H9 (cell line): Measurements from ENCODE around the gene KCNMB2. TPM values are rescaled to one million over a fixed set of nuclear protein-coding genes. Genes with fewer than 3 reads are reported as not detected.

ENCODE experiments used
- DNase-seq: peaks from one replicate; pipeline ENCODE4 v3.0.0-alpha.2; 2017
- H2AFZ ChIP-seq: one replicate; pipeline ENCODE4 v1.6.1; 2013; ENCODE audit warnings: mild to moderate bottlenecking, low read length, control low read depth, moderate library complexity
- H2AK5ac ChIP-seq: 2 replicates; pipeline ENCODE4 v1.6.1; 2013; ENCODE audit warnings: low read length, control low read depth, mixed read lengths; ENCODE audit not compliant: insufficient read length
- H2BK120ac ChIP-seq: one replicate; pipeline ENCODE4 v1.6.1; 2013; ENCODE audit warnings: low read depth, mild to moderate bottlenecking, low read length, control low read depth, inconsistent platforms; ENCODE audit not compliant: poor library complexity, severe bottlenecking
- H2BK12ac ChIP-seq: 2 replicates; pipeline ENCODE4 v1.6.1; 2013; ENCODE audit warnings: low read length, control low read depth, mixed read lengths, low read depth; ENCODE audit not compliant: insufficient read length
- H2BK15ac ChIP-seq: 2 replicates; pipeline ENCODE4 v1.6.1; 2013; ENCODE audit warnings: low read depth, low read length, control low read depth
- H2BK20ac ChIP-seq: one replicate; pipeline ENCODE4 v1.6.1; 2013; ENCODE audit warnings: low read depth, mild to moderate bottlenecking, low read length, control low read depth, inconsistent platforms; ENCODE audit not compliant: poor library complexity, severe bottlenecking
- H2BK5ac ChIP-seq: 2 replicates; pipeline ENCODE4 v1.6.1; 2013; ENCODE audit warnings: low read length, control low read depth, mixed read lengths; ENCODE audit not compliant: insufficient read length
- H3K14ac ChIP-seq: 2 replicates; pipeline ENCODE4 v1.6.1; 2013; ENCODE audit warnings: low read length, control low read depth; ENCODE audit not compliant: insufficient read depth
- H3K18ac ChIP-seq: 2 replicates; pipeline ENCODE4 v1.6.1; 2013; ENCODE audit warnings: low read depth, mild to moderate bottlenecking, mixed read lengths, low read length, control low read depth; ENCODE audit not compliant: insufficient read length
- H3K23ac ChIP-seq: 2 replicates; pipeline ENCODE4 v1.6.1; 2013; ENCODE audit warnings: low read length, control low read depth, mixed read lengths, low read depth; ENCODE audit not compliant: insufficient read length
- H3K23me2 ChIP-seq: 2 replicates; pipeline ENCODE4 v1.6.1; 2013; ENCODE audit warnings: low read depth, mild to moderate bottlenecking, mixed read lengths, low read length, control low read depth; ENCODE audit not compliant: insufficient read length, poor library complexity, severe bottlenecking
- H3K27ac ChIP-seq: 2 replicates; pipeline ENCODE4 v1.5.1; 2013; ENCODE audit warnings: low read length, control low read depth, mixed read lengths, low read depth; ENCODE audit not compliant: insufficient read length
- H3K27me3 ChIP-seq: 2 replicates; pipeline ENCODE4 v1.6.1; 2013; ENCODE audit warnings: low read length, control low read depth, inconsistent platforms; ENCODE audit not compliant: insufficient read depth
- H3K4ac ChIP-seq: 2 replicates; pipeline ENCODE4 v1.6.1; 2013; ENCODE audit warnings: low read depth, mild to moderate bottlenecking, control low read depth, inconsistent platforms, low read length, moderate library complexity
- H3K4me1 ChIP-seq: 2 replicates; pipeline ENCODE4 v1.6.1; 2013; ENCODE audit warnings: low read length, control low read depth, inconsistent platforms; ENCODE audit not compliant: insufficient read depth
- H3K4me2 ChIP-seq: 2 replicates; pipeline ENCODE4 v1.6.1; 2013; ENCODE audit warnings: low read length, control low read depth, mixed read lengths; ENCODE audit not compliant: insufficient read length, insufficient read depth
- H3K56ac ChIP-seq: 2 replicates; pipeline ENCODE4 v1.6.1; 2013; ENCODE audit warnings: low read depth, mild to moderate bottlenecking, mixed read lengths, low read length, control low read depth; ENCODE audit not compliant: insufficient read length
- H3K79me1 ChIP-seq: 2 replicates; pipeline ENCODE4 v1.6.1; 2013; ENCODE audit warnings: low read depth, mild to moderate bottlenecking, moderate library complexity, low read length, control low read depth, inconsistent platforms; ENCODE audit not compliant: insufficient read depth, poor library complexity, severe bottlenecking
- H3K79me2 ChIP-seq: 2 replicates; pipeline ENCODE4 v1.6.1; 2013; ENCODE audit warnings: low read length, control low read depth, inconsistent platforms; ENCODE audit not compliant: insufficient read depth
- H3K9ac ChIP-seq: 2 replicates; pipeline ENCODE4 v1.6.1; 2013; ENCODE audit warnings: low read length, control low read depth, mixed read lengths; ENCODE audit not compliant: insufficient read length; ENCODE audit errors: extremely low read depth
- H3K9me3 ChIP-seq: one replicate; pipeline ENCODE4 v1.6.1; 2013; ENCODE audit warnings: low read depth, low read length, inconsistent platforms; ENCODE audit not compliant: control insufficient read depth
- H3T11ph ChIP-seq: one replicate; pipeline ENCODE4 v1.6.1; 2013; ENCODE audit warnings: mild to moderate bottlenecking, low read length, control low read depth, inconsistent platforms
- H4K20me1 ChIP-seq: one replicate; pipeline ENCODE4 v1.6.1; 2013; ENCODE audit not compliant: control insufficient read depth, insufficient read length, insufficient read depth
- H4K5ac ChIP-seq: 2 replicates; pipeline ENCODE4 v1.6.1; 2013; ENCODE audit warnings: low read depth, mild to moderate bottlenecking, mixed read lengths, low read length, control low read depth; ENCODE audit not compliant: insufficient read length
- H4K8ac ChIP-seq: replicated peaks from 2 replicates; pipeline ENCODE4 v1.6.1; 2013; ENCODE audit warnings: low read length, control low read depth, mixed read lengths, low read depth; ENCODE audit not compliant: insufficient read length
- H4K91ac ChIP-seq: 2 replicates; pipeline ENCODE4 v1.6.1; 2013; ENCODE audit warnings: low read depth, mild to moderate bottlenecking, moderate library complexity, mixed read lengths, low read length, control low read depth; ENCODE audit not compliant: insufficient read length
- H3K27ac Mint-ChIP-seq, 3 experiments: 2 replicates in 2 of 3; 3 replicates in 1 of 3; pipeline ENCODE4 v1.8.0; 2020 to 2021; ENCODE audit warnings: mixed read lengths in 3 of 3, mild to moderate bottlenecking in 1 of 3, moderate library complexity in 1 of 3
- H3K27me3 Mint-ChIP-seq: 2 replicates; pipeline ENCODE4 v1.8.0; 2021; ENCODE audit warnings: low read depth, mild to moderate bottlenecking, moderate library complexity, mixed read lengths
- H3K36me3 Mint-ChIP-seq, 3 experiments: 2 replicates in 2 of 3; 3 replicates in 1 of 3; pipeline ENCODE4 v1.8.0; 2020 to 2021; ENCODE audit warnings: low read depth in 3 of 3, mixed read lengths in 3 of 3; ENCODE audit not compliant: insufficient read depth in 1 of 3
- H3K4me1 Mint-ChIP-seq, 2 experiments: 2 replicates each; pipeline ENCODE4 v1.8.0; 2020; ENCODE audit warnings: mixed read lengths in 2 of 2
- H3K4me3 Mint-ChIP-seq, 2 experiments: 2 replicates in 1 of 2; 3 replicates in 1 of 2; pipeline ENCODE4 v1.8.0; 2020 to 2021; ENCODE audit warnings: mild to moderate bottlenecking in 2 of 2, mixed read lengths in 2 of 2, moderate library complexity in 1 of 2
- H3K9me3 Mint-ChIP-seq, 2 experiments: 2 replicates in 1 of 2; 3 replicates in 1 of 2; pipeline ENCODE4 v1.8.0; 2020; ENCODE audit warnings: mild to moderate bottlenecking in 2 of 2, mixed read lengths in 2 of 2, moderate library complexity in 1 of 2
- WGBS: extraction: QIAGEN DNeasy Blood & Tissue Kit; methylation state at CpG from one replicate; pipeline ENCODE4 v1.1.7; 2013; ENCODE audit warnings: missing lambda C conversion rate, low lambda C conversion rate, mixed read lengths; ENCODE audit not compliant: insufficient read length; ENCODE audit errors: extremely low coverage; 5-methylcytosine and 5-hydroxymethylcytosine counted together
- total RNA-seq: library from RNA; stranded (reverse); gene quantifications from 2 replicates; pipeline ENCODE4 v1.2.1, GENCODE V29; 2021
- TF ChIP-seq, protein P1 (sequence below): fragments of 200-600 bp; sonication (generic); conservative IDR thresholded peaks from 3 replicates; pipeline ENCODE4 v1.8.0; 2021; ENCODE audit warnings: antibody characterized with exemption, mild to moderate bottlenecking

Gene KCNMB2
- total RNA-seq, 1 experiment from 2014 or later: not detected

- Histone ChIP-seq H3K9ac (no peak overlapping the region), H3K18ac (no peak overlapping the region), H4K91ac (no peak overlapping the region), H3K27ac (no peak overlapping the region), H3K56ac (no peak overlapping the region), H2AFZ (no peak overlapping the region), H3K9me3 (no peaks in the 10 kb centered on the region), H3K79me2 (no peaks in the 10 kb centered on the region), H4K5ac (no peak overlapping the region), H2BK20ac (no peak overlapping the region), H2BK5ac (no peak overlapping the region), H3K4me2 (no peak overlapping the region), H4K8ac (no peak overlapping the region), H3K23me2 (no peaks in the 10 kb centered on the region), H2AK5ac (no peak overlapping the region), H3T11ph (no peak overlapping the region), H2BK15ac (no peak overlapping the region), H3K27me3 (no peaks in the 10 kb centered on the region), H3K4ac (no peak overlapping the region), H3K79me1 (no peaks in the 10 kb centered on the region), H3K4me1 (no peaks in the 10 kb centered on the region), H2BK12ac (no peak overlapping the region), H2BK120ac (no peak overlapping the region), H3K23ac (no peak overlapping the region), H4K20me1 (no peaks in the 10 kb centered on the region), H3K14ac (no peak overlapping the region)
- 0 out of 7 replicates have a peak overlapping the region, but pooled peaks of 1 of the 3 experiments have one; percentile 2 for H3K27ac Mint-ChIP-seq
- TF ChIP-seq, protein P1, sequence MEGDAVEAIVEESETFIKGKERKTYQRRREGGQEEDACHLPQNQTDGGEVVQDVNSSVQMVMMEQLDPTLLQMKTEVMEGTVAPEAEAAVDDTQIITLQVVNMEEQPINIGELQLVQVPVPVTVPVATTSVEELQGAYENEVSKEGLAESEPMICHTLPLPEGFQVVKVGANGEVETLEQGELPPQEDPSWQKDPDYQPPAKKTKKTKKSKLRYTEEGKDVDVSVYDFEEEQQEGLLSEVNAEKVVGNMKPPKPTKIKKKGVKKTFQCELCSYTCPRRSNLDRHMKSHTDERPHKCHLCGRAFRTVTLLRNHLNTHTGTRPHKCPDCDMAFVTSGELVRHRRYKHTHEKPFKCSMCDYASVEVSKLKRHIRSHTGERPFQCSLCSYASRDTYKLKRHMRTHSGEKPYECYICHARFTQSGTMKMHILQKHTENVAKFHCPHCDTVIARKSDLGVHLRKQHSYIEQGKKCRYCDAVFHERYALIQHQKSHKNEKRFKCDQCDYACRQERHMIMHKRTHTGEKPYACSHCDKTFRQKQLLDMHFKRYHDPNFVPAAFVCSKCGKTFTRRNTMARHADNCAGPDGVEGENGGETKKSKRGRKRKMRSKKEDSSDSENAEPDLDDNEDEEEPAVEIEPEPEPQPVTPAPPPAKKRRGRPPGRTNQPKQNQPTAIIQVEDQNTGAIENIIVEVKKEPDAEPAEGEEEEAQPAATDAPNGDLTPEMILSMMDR: no peak
- no peak for DNase-seq
- H3K27me3 Mint-ChIP-seq: no peaks in the 10 kb centered on the region
- H3K4me3 Mint-ChIP-seq: no peak overlapping the region
- peaks cover 2 to 6% of the 10 kb centered on the region in 2 experiments; a peak in 2 of 4 replicates for H3K4me1 Mint-ChIP-seq
- no peaks in the 10 kb centered on the region for H3K36me3 Mint-ChIP-seq
- WGBS: no CpG with 5 or more reads among the region's 4 CpGs
- H3K9me3 Mint-ChIP-seq: no peaks in the 10 kb centered on the region
Observed at GRCh38 chr3:178732824-178733223, 196.6 kb downstream of the KCNMB2 start.
